Fibroblast of villous mesenchyme (primary cell): ENCODE data around the gene CCDC33. TPM values are rescaled to one million over a fixed set of nuclear protein-coding genes. Genes with fewer than 3 reads are reported as not detected.

Experiments used
- DNase-seq: peaks from one replicate; pipeline ENCODE4 v3.0.0-alpha.2; 2010; ENCODE audit warnings: low read depth
- H3K4me3 ChIP-seq: 2 replicates; pipeline ENCODE4 v1.5.1; 2011; ENCODE audit warnings: low read depth, mild to moderate bottlenecking, low read length
- total RNA-seq: library from RNA; depleted of rRNA; stranded (reverse); fragments of >200 nt; gene quantifications from 2 replicates; pipeline ENCODE4 v1.2.3, GENCODE V29; 2012
- TF ChIP-seq, protein P1 (sequence below): IDR thresholded peaks from 2 replicates; pipeline ENCODE4 v1.5.1; 2012; ENCODE audit warnings: low read depth, mild to moderate bottlenecking, low read length; ENCODE audit not compliant: insufficient read depth

The CCDC33 gene
- total RNA-seq, 1 donor: 0.86 TPM

DNA sequence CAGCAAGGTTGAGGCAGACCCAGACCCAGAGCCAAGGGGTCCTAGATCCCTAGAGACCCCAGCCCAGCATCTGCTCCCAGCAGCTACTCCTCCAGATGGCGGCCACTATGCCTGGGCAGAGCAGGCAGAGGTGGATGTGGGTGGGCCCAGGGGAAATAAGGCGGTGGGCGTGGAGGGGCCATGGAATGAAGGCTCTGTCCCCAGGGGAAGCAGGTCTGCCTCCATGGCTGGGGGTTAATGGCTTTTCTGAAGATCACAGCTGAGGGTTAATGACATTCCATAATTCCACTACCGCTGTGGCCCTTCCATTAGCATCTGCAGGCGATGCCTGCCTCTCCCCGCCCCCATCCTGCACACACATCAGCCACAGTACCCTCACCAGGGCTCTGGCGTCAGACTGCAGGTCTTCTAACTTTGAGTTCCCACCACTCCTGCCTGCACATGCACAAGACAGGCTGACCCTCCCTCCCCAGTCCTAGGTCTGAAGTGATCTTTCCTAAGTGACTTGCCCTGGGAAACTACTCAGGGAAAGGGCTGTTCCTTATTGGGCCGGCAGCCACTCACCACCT is 41.2 kb downstream of the CCDC33 start:
- TF ChIP-seq, protein P1, sequence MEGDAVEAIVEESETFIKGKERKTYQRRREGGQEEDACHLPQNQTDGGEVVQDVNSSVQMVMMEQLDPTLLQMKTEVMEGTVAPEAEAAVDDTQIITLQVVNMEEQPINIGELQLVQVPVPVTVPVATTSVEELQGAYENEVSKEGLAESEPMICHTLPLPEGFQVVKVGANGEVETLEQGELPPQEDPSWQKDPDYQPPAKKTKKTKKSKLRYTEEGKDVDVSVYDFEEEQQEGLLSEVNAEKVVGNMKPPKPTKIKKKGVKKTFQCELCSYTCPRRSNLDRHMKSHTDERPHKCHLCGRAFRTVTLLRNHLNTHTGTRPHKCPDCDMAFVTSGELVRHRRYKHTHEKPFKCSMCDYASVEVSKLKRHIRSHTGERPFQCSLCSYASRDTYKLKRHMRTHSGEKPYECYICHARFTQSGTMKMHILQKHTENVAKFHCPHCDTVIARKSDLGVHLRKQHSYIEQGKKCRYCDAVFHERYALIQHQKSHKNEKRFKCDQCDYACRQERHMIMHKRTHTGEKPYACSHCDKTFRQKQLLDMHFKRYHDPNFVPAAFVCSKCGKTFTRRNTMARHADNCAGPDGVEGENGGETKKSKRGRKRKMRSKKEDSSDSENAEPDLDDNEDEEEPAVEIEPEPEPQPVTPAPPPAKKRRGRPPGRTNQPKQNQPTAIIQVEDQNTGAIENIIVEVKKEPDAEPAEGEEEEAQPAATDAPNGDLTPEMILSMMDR: no peak
- DNase-seq: no peak
- H3K4me3 ChIP-seq: no peak overlapping the region

DNA sequence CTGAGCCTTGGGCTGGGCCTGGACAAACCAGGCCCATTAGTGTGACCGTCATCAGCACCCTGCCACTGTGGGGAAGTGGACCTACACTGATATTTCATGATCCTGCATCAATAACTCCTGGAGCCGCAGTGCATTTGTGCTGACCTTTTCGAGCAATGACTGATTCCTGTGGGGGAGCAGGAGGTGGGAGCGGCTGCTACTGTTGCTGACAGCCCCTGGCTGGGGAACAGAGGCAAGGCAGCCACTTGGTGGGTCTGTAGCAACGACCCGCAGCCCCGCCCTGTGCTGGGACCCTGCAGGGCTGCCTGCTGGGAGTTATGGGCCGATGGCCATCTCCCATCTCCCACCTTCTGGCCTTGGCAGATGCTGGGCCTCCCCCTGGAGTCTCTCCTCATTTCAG is 42.1 kb downstream of the CCDC33 start:
- no peak overlapping the region for H3K4me3 ChIP-seq
- TF ChIP-seq, protein P1: no peak
- no peak for DNase-seq

DNA sequence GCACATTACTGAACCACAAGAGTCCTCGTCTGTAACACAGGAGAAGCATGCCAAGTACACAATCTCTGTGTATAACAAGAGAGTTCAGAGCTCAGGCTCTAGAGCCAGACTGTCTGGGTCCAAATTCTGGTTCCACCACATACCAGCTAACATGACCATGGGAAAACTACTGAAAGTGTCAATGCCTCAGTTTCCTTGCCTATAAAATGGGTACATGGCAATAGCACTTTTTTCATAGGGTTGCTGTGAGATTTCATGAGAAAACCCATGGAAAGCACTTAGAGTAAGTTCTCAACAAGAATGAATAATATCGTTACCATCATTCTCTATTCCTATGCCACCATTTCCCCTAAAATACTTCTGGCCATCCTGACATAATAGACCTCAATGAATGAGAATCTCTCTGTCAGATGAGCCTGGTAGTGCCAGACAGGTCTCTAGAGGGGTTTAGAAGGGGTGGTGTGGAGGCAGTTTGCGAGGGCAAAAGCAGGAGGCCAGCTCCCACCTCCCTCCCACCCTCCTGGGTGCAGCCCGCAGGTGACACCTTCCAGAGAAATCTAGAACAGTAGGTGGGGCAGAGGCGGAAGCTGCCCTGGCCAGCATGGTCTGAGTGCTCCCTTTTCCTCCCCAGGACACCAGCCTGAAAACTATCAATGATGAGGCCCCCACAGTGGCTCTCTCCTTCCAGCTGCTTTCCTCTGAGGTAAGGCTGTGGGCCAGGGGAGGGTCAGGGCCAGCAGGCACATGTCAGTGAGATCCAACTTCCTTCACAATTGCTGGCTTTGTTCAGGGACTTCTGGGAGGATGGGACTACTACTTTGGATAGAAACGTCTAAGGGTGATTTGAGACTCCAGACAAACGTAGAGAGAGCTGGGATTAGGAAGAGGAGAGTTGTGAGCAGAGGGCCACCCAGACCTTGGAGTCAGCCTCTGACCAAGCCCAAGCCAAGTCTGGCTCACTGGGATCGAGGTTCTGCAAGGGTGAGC is 45.3 kb downstream of the CCDC33 start:
- TF ChIP-seq, protein P1: no peak
- no peak overlapping the region for H3K4me3 ChIP-seq
- no peak for DNase-seq

DNA sequence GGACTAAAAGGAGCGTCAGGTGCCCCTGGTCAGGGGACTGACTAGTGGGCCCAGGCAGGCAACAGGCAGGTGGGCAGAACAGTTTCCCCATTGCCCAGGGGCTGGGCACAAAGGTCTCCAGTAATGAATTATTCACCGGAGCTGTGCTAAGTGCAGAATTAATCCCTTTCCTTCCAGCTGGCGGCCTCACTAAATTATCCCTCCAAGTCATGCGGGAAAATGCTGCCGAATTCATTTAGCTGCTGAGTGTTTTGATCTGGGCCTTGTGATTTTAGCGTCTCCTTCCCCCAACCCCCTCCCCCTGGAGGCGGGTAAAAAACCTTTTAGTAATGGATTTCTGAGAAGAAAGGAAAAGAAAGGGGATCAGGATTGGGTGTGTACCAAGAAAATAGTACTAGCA is 47.2 kb downstream of the CCDC33 start:
- TF ChIP-seq, protein P1: no peak

DNA sequence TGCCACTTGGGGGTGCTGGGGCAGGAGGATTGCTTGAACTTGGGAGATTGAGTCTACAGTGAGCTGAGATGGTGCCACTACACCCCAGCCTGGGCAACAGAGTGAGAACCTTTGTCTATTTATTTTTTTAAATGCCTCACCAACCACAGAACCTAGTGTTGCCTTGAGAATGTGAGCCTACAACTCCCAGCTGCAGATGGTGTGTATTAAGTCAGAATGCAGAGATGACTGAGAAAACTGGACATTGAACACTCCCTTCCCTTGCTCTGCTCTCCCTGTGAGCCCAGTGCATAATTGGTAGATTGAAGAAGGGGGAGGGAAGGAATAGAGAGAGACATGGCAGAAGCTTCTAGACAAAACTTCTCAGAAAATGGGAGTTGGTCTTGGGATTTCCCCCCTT is 53.5 kb downstream of the CCDC33 start:
- TF ChIP-seq, protein P1: no peak
- DNase-seq: no peak
- no peak overlapping the region for H3K4me3 ChIP-seq

More for the DNA sequence above, 47.2 kb downstream of the CCDC33 start:
- DNase-seq: no peak
- H3K4me3 ChIP-seq: no peak overlapping the region

DNA sequence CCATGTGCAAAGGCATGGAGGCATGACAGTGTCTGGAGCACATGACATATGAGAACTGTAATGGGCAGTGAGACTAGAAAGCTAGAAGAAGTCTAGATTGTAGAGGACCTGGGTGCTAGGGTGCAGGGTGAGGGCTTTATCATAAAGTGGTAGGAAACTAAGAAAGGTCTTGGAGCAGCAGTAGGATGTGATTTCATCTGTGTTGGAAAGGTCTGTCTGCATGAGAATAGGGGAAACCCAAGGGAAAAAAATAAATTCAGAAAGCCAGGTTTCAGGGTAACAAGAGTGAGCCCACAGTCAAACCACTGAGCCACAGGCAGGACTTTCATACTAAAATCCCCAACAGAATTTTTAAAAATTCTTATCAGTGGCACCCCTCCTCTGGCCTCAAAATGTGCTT is 54.5 kb downstream of the CCDC33 start:
- TF ChIP-seq, protein P1: no peak
- H3K4me3 ChIP-seq: no peak overlapping the region
- DNase-seq: no peak
